Activated naive CD4-positive, alpha-beta T cell treated with anti-CD3 and anti-CD28 coated beads for 36 hours (primary cell): ENCODE measurements around the gene DBN1. TPM values are rescaled to one million over a fixed set of nuclear protein-coding genes. Genes with fewer than 3 reads are reported as not detected.
A peak's percentile ranks its signal among the peaks of the same experiment; 100 is the strongest.

Experiments used
- CTCF ChIA-PET: fragments of 350-600 bp; sonication (Branson Sonifier 250); formaldehyde crosslinking; loops from one replicate; lab custom pipeline; 2021; ENCODE audit warnings: antibody characterized with exemption; lab: Charles Lee
- DNase-seq: peaks from one replicate; pipeline ENCODE4 v3.0.0-alpha.2; 2020
- H3K27ac Mint-ChIP-seq: one replicate; pipeline ENCODE4 v1.8.0; 2021; ENCODE audit warnings: mild to moderate bottlenecking, mixed read lengths
- H3K27me3 Mint-ChIP-seq: one replicate; pipeline ENCODE4 v1.8.0; 2021; ENCODE audit warnings: low read depth, mixed read lengths
- H3K36me3 Mint-ChIP-seq: one replicate; pipeline ENCODE4 v1.8.0; 2021; ENCODE audit warnings: low read depth, mixed read lengths
- H3K4me1 Mint-ChIP-seq: one replicate; pipeline ENCODE4 v1.8.0; 2021; ENCODE audit warnings: low read depth, mixed read lengths
- H3K4me3 Mint-ChIP-seq: one replicate; pipeline ENCODE4 v1.8.0; 2021; ENCODE audit warnings: mild to moderate bottlenecking, moderate library complexity, mixed read lengths
- H3K9me3 Mint-ChIP-seq: one replicate; pipeline ENCODE4 v1.8.0; 2021; ENCODE audit warnings: mixed read lengths
- intact Hi-C: fragments of 100-400 bp; cut with micrococcal nuclease; formaldehyde crosslinking; loops from one replicate; pipeline ENCODE4 v1.15.1; 2023
- total RNA-seq, 2 experiments: library from RNA; stranded (reverse); gene quantifications; one replicate each; pipeline ENCODE4 v1.2.3, GENCODE V29; 2021

DBN1 gene
- total RNA-seq, 2 experiments from 2014 or later: 20.8 to 22.4 TPM

DNA sequence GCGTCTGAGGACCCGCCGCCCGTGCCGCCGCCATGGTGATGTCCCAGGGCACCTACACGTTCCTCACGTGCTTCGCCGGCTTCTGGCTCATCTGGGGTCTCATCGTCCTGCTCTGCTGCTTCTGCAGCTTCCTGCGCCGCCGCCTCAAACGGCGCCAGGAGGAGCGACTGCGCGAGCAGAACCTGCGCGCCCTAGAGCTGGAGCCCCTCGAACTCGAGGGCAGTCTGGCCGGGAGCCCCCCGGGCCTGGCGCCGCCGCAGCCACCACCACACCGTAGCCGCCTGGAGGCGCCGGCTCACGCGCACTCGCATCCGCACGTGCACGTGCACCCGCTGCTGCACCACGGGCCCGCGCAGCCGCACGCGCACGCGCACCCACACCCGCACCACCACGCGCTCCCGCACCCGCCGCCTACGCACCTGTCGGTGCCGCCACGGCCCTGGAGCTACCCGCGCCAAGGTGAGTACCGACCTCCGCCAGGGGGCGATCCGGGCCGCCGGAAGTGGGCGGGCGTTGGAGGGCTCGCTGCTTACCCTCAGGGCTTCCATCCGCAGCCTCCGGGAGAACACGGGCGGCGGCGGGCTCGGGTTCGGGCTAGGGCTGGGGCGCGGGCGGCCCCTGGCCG is 18.3 kb downstream of the DBN1 start:
- Mint-ChIP-seq H3K4me1 (peaks cover 20% of the 10 kb centered on the region), H3K4me3 (peak overlapping the region; percentile 79), H3K27me3 (no peaks in the 10 kb centered on the region), H3K9me3 (no peaks in the 10 kb centered on the region), H3K27ac (no peak overlapping the region), H3K36me3 (no peaks in the 10 kb centered on the region)
- peak; percentile 96 for DNase-seq
- CTCF ChIA-PET: interaction anchor here (0.7 to 7.1 kb wide), 38 partner anchors 8 to 917 kb away, joined by 3 to 161 read pairs (median 5); partner anchors contain the start of genes F12, GRK6, LMAN2 and PDLIM7
- intact Hi-C loops: loop anchor here (1.0 kb wide), 2 partner anchors 21 to 46 kb away; no protein-coding TSS in a partner anchor

DNA sequence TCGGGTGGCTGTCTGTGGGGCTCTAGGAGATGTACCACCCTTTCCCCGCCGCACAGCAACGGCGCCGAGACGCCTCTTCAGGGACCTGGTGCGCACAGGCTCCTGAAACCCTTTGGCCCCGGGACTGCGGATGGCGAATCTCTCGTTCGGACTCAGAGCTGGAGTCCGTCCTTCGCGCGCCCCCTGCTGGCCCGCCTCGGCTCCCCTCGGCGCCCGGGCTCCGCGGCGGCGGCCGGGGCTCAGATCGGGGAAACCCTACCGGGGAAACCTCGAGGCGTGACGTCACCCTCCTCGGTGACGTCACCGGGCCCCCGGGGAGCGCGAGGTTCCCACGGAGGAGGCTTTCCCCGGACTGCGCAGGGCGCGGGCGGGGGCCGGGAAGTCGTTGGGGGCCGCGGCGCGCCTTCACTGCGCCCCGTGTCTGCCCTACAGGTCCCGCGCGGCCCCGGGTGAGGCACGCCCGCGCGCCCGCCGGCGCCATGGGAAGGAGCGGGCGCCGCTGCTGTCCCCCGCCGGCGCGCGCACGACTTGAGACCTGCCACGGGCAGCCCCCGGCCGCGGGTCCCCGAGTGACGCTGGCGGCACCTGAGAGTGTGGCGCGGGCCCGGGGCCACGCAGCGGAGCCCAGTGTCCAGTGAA is 18.9 kb downstream of the DBN1 start:
- peak overlapping the region; percentile 79 for H3K4me3 Mint-ChIP-seq
- H3K9me3 Mint-ChIP-seq: no peaks in the 10 kb centered on the region
- peaks cover 20% of the 10 kb centered on the region for H3K4me1 Mint-ChIP-seq
- H3K36me3 Mint-ChIP-seq: no peaks in the 10 kb centered on the region
- intact Hi-C loops: loop anchor here (1.0 kb wide), 8 partner anchors 9 to 142 kb away; no protein-coding TSS in a partner anchor
- no peaks in the 10 kb centered on the region for H3K27me3 Mint-ChIP-seq
- DNase-seq: peak; percentile 91
- H3K27ac Mint-ChIP-seq: no peak overlapping the region
- CTCF ChIA-PET: interaction anchor here (0.7 to 7.1 kb wide), 29 partner anchors 9 to 145 kb away, joined by 3 to 161 read pairs (median 6); partner anchors contain the start of genes F12, GRK6, PDLIM7 and PFN3

DNA sequence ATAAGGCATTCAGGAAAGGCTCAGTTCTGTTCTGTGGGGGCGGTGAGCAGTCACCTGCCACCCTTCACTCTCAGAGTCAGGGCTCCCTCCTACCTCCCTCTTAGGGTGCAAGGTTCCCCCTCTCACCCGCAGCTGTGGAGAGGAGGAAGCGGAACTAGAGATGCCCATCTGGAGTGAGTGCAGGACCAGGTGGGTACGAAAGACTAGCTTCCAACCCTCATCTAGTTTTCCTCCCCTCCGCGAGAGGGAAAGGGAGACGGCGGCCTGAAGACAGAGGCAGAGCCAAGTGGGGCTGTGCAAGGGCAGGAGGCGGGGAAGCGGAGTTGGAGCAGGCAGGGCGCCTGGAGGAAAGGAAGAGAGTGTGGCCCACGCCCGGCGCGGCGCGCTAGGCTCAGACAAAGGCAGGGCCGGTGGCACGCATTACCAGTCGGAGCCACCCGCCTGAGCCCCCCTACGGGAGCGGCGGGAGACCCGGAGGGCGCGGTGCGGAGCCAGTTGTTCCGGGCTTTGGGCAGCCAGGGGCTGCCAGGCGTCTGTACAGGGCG is 19.5 kb downstream of the DBN1 start:
- Mint-ChIP-seq H3K9me3 (no peaks in the 10 kb centered on the region), H3K27me3 (no peaks in the 10 kb centered on the region), H3K4me1 (peaks cover 20% of the 10 kb centered on the region), H3K27ac (peak overlapping the region; percentile 74), H3K36me3 (no peaks in the 10 kb centered on the region), H3K4me3 (peak overlapping the region; percentile 75)
- intact Hi-C loops: loop anchor here (1.0 kb wide), 6 partner anchors 9 to 142 kb away; no protein-coding TSS in a partner anchor
- DNase-seq: no peak
- CTCF ChIA-PET: interaction anchor here (1.1 to 7.1 kb wide), 15 partner anchors 9 to 144 kb away, joined by 3 to 161 read pairs (median 10); partner anchors contain the start of genes F12, GRK6, PFN3 and PRR7

DNA sequence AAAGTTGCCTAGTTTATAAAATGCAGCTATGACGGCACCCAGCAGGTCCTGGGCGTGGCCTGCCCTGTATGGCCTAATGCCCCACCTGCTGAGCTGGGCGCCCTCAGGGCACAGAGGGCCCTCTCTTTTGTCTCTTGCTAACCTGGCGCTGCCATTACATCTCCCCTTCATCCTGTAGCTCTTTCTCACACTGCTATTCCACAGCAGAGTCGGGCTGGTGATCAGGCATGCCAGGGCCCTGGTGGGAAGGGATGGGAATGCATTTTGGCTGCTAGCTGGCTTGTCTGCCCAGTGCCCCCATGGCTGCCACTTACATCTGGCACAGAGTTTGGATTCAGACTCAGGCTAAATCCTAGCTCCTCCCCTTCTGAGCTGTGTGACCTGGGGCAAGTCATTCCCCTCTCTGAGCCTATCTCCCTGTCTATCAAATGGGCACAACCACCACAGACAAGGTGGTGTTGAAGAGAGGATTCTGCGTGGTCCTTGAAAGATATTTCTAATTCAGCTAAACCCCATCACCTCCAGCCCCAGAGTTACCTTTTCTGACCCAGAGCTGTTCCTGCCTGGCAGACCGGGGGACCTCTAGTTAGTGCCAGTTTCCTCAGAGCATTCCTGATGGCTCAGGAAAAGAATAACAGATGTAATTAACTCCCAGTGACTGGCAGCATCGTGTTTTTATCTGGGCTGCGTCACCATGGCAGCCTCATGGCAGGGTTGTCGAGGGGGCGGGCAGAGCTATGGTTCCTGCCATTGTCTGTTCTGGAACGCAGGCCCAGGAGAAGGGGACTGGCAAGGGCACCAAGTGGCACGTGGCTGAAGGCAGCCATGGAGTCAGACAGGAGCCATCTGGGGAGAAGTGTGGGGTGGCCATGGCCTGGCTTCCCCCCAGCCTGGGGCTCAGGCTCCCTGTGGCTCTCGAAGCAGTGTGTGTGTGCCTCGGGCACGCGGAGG is 20.5 kb downstream of the DBN1 start:
- no peak for DNase-seq
- no peaks in the 10 kb centered on the region for H3K27me3 Mint-ChIP-seq
- H3K27ac Mint-ChIP-seq: no peak overlapping the region
- peaks cover 28% of the 10 kb centered on the region for H3K4me1 Mint-ChIP-seq
- no peaks in the 10 kb centered on the region for H3K36me3 Mint-ChIP-seq
- H3K4me3 Mint-ChIP-seq: no peak overlapping the region
- no peaks in the 10 kb centered on the region for H3K9me3 Mint-ChIP-seq
- intact Hi-C loops: no loop called here
- CTCF ChIA-PET: interaction anchor here (1.1 to 7.1 kb wide), 13 partner anchors 8 to 143 kb away, joined by 3 to 161 read pairs (median 6); partner anchors contain the start of genes F12, PFN3 and PRR7

DNA sequence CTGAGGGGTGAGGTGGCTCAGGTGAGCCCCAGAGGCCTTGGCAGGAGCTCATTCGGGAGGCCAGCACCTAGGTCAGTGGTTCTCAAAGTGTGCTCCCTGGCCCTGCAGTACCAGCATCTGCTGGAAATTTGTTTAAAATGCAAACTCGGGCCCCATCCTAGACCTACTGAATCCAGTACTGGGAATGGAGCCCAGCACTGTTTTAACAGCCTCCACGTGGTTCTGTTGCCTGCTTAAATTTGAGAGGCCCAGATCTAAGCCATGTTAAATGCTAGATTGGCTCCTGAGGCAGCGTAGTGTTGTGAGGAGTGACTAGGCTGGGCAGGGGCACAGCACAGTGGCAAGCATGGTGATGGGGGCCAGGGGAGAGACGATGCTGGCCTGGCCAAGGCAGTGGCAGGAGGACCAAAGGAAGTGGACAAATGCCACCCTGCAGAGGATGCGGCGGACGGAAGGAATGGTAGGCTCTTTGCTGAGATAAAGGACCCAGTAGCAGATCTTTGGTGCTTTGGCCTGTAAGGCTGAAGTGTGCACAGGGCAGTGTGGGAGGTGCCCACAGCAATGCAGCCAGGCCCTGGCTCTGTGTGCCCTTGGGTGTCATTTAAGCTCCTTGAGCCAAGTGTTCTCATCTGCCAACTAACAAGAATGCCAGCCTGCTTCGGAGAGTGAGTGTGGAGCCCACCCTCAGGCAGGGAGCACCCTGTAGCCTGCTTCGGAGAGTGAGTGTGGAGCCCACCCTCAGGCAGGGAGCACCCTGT is 22.6 kb downstream of the DBN1 start:
- Mint-ChIP-seq H3K9me3 (no peaks in the 10 kb centered on the region), H3K4me3 (no peak overlapping the region), H3K4me1 (peaks cover 32% of the 10 kb centered on the region), H3K27ac (no peak overlapping the region), H3K36me3 (no peaks in the 10 kb centered on the region), H3K27me3 (no peaks in the 10 kb centered on the region)
- intact Hi-C loops: no loop called here
- CTCF ChIA-PET: interaction anchor here (1.1 to 8.6 kb wide), 6 partner anchors 43 to 141 kb away, joined by 3 to 161 read pairs (median 4); partner anchors contain the start of genes F12 and PFN3
- DNase-seq: no peak

DNA sequence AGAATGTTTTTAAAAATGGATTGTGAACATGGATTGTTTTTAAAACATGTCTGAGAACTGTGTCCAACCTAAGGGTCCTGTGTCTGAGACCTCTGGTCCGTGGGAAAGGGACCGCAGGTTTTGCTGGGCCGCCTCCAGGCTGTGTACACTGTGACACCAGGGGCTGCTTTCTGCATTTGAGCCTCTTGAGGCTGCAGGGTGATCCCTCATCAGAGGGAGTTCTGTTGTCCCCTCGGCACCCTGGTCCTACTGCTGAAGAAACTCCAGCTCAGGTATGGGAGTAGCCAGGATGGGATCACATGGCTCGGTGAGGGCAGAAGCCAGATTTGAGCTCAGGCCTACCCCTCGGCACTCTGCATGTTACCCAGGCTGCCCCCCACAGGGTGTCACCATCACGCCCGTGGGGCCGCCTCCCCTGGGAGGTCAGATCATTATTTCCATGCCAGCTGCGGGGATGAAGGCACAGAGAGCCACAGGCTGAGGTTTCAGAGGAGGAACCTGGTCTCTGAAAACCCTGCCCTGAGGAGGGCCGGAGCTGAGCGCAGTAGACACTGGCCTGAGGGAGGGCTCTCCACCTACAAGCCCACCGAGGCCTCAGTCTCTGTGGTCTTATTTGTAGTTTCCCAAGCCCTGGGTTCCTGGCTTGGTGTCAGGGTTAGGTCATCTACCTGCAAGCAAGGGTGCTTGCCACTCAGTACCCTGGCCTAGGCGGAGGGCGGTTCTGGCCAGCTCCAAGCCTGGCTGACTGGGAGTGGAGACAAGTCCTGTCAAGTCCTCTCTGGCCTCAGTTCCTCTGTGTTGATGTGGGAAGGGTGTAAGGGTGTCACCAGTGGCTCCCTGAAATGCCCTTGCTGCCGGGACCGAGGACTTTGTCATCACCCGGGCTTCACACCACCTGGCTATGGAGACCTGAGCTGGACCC is 24.0 kb downstream of the DBN1 start:
- Mint-ChIP-seq H3K4me3 (no peak overlapping the region), H3K27ac (no peak overlapping the region), H3K36me3 (no peaks in the 10 kb centered on the region), H3K27me3 (no peaks in the 10 kb centered on the region), H3K4me1 (peaks cover 46% of the 10 kb centered on the region), H3K9me3 (no peaks in the 10 kb centered on the region)
- CTCF ChIA-PET: interaction anchor here (1.0 to 8.6 kb wide), 7 partner anchors 24 to 59 kb away, joined by 3 to 131 read pairs (median 5); no protein-coding TSS in a partner anchor
- no peak for DNase-seq
- intact Hi-C loops: no loop called here

DNA sequence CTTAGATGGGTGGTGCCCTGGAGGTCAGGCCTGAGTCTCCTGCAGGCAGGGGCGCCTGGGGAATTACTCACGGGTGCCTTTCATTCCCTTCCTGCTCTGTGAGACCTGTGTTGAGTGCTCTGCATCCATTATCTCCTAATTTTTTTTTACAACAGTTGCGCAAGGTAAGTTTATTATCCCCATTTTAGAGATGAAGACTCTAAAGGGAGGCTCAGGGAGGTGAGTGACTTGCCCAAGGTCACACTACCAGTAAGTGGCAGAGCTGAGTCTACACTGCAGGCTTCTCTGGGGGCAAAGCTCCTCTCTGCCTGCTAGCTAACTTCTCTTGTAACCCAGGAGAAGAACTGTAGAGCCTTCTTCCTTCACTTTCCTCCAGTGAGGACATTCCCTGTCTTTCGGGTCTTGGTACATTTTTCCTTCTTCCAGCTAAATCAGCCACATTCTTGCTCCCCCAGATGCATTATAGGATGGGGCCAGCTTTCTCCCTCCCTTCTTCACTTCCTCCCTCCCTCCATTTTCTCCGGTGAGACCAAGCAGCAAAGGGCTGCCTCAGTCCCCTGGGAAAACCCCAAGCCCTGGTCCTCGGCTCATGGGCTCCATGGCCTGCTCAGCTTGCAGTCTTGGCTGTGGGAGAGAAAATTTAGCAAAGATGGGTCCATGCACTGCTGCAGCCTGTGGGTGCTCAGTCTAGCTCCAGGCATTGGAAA is 25.0 kb downstream of the DBN1 start:
- peak overlapping the region; percentile 56 for H3K4me3 Mint-ChIP-seq
- no peak for DNase-seq
- CTCF ChIA-PET: interaction anchor here (1.3 to 8.6 kb wide), 7 partner anchors 7 to 139 kb away, joined by 3 to 131 read pairs (median 9); no protein-coding TSS in a partner anchor
- intact Hi-C loops: no loop called here
- peaks cover 48% of the 10 kb centered on the region for H3K4me1 Mint-ChIP-seq
- no peaks in the 10 kb centered on the region for H3K9me3 Mint-ChIP-seq
- H3K36me3 Mint-ChIP-seq: no peaks in the 10 kb centered on the region
- no peaks in the 10 kb centered on the region for H3K27me3 Mint-ChIP-seq
- peak overlapping the region; percentile 42 for H3K27ac Mint-ChIP-seq

DNA sequence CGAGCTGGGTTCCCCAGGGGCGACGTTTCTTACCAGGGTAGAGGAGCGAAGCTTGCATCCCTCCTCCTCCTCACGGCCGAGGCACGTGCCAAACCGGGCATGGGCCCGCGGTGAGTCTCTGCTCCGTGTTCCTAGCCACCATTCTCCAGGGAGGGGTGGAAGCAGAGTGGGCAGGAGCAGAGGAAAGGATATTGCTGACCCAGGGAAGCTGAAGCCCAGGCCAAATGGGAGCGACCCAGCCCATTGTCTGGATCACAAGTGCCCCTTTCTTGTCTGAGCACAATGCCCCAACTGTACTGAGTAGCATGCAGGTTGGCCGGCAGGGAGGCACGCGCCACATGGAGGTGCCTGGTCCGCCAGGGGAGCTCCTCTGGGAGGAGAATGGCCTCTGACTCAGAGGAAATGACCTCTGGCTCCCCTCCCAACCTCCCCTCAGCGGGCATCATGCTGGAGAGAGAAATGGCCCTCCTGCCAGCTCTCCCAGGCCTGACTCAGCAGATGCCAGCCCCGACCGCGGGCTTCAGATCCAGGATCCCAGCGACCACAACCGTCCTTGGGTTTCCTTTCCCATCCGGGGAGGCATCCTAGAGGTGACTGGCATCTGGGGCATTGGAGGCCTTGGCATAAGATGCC is 25.7 kb downstream of the DBN1 start:
- Mint-ChIP-seq H3K9me3 (no peaks in the 10 kb centered on the region), H3K27ac (peak overlapping the region; percentile 42), H3K27me3 (no peaks in the 10 kb centered on the region), H3K4me1 (peaks cover 46% of the 10 kb centered on the region), H3K4me3 (peak overlapping the region; percentile 56), H3K36me3 (no peaks in the 10 kb centered on the region)
- CTCF ChIA-PET: interaction anchor here (1.4 to 8.6 kb wide), 7 partner anchors 7 to 138 kb away, joined by 4 to 131 read pairs (median 37); no protein-coding TSS in a partner anchor
- no peak for DNase-seq
- intact Hi-C loops: no loop called here

DNA sequence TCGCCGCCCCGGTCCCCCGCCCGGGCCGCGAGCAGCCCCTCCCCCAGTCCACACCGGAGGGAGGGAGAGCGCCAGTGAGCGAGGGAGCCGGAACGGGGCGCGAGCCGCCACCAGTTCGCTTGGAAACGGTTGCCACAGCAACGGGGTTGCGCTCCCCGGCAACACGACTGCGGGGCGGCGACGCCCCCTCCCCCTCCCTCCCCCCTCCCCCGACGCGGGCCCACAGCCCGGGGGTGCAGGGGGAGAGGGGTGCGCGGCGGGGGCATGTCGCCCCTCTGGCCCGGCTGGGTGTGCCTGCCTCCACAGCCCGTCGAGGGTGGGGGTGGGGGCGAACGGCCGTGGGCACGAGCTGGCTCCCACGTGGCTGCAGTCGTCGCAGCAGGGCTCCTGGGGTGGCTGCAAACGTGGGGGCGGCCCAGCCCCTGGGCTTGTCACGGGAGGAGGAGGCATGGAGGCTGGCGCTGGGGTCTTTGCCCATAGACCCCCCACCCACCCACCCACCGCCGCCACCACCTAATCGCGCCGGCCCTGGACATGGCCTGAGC is 26.3 kb downstream of the DBN1 start:
- Mint-ChIP-seq H3K4me1 (peaks cover 45% of the 10 kb centered on the region), H3K36me3 (no peaks in the 10 kb centered on the region), H3K27ac (no peak overlapping the region), H3K9me3 (no peaks in the 10 kb centered on the region), H3K27me3 (no peaks in the 10 kb centered on the region), H3K4me3 (peak overlapping the region; percentile 56)
- intact Hi-C loops: no loop called here
- CTCF ChIA-PET: interaction anchor here (1.4 to 8.6 kb wide), 7 partner anchors 8 to 137 kb away, joined by 4 to 131 read pairs (median 37); no protein-coding TSS in a partner anchor
- DNase-seq: peak; percentile 72
